Testis (tissue), 3 donors: ENCODE results near the gene SLC6A9. TPM values are rescaled to one million over a fixed set of nuclear protein-coding genes. Genes with fewer than 3 reads are reported as not detected.
A peak's percentile ranks its signal among the peaks of the same experiment; 100 is the strongest.

Experiments
- DNase-seq: peaks from one replicate; pipeline ENCODE4 v3.0.0-alpha.2; 2019
- H3K27ac ChIP-seq, 2 donors: fragments of 200-600 bp; sonication (generic); one replicate each; pipeline ENCODE4 v1.5.1; 2019
- H3K27me3 ChIP-seq: fragments of 200-600 bp; sonication (generic); one replicate; pipeline ENCODE4 v1.5.1; 2019
- H3K36me3 ChIP-seq: fragments of 200-600 bp; sonication (generic); one replicate; pipeline ENCODE4 v1.5.1; 2017; ENCODE audit warnings: low read depth; ENCODE audit errors: missing control alignments
- H3K4me1 ChIP-seq: fragments of 200-600 bp; sonication (generic); one replicate; pipeline ENCODE4 v1.5.1; 2019
- H3K4me3 ChIP-seq, 2 donors: fragments of 200-600 bp; sonication (generic); one replicate each; pipeline ENCODE4 v1.5.1; 2017 to 2019
- H3K9me3 ChIP-seq: fragments of 200-600 bp; sonication (generic); one replicate; pipeline ENCODE4 v1.5.1; 2017
- POLR2A ChIP-seq: fragments of 450-650 bp; IDR thresholded peaks from one replicate; pipeline ENCODE4 v1.6.1; 2017; ENCODE audit warnings: antibody characterized with exemption, mild to moderate bottlenecking, moderate library complexity
- WGBS, 2 donors: methylation state at CpG; one replicate each; pipeline ENCODE4 v1.1.5; 2018; 5-methylcytosine and 5-hydroxymethylcytosine counted together
- intact Hi-C: fragments of 100-400 bp; cut with DNase I; formaldehyde crosslinking; loops from one replicate; pipeline ENCODE4 v1.15.1; 2023; ENCODE audit warnings: low total_unique reads
- polyA plus RNA-seq: library from polyadenylated mRNA; stranded (reverse); fragments of 350-450 nt; fragmentation: Illumina TruSeq; extraction: RNeasy Lipid Tissue Mini Kit (QIAGEN cat#74804); gene quantifications from one replicate; pipeline ENCODE4 v1.2.3, GENCODE V29; 2014; ENCODE audit warnings: low read depth, low replicate concordance; ENCODE audit not compliant: insufficient read depth
- total RNA-seq, 2 donors: library from RNA; depleted of rRNA; stranded (reverse); fragments of >200 nt; gene quantifications; one replicate each; pipeline ENCODE4 v1.2.3, GENCODE V29; 2016
- TF ChIP-seq, protein P1 (sequence below), 3 experiments: fragments of 450-650 bp in 2 of 3; fragments of 200-600 bp in 1 of 3; sonication (generic) in 1 of 3; IDR thresholded peaks; one replicate each; pipeline ENCODE4 v1.5.1; 2016 to 2019; ENCODE audit warnings: antibody characterized with exemption in 3 of 3, mild to moderate bottlenecking in 2 of 3, moderate library complexity in 1 of 3

Gene SLC6A9
- total and polyA plus RNA-seq, 3 donors from 2014 or later, result 1.2 to 2.3 (median 1.7) TPM

DNA sequence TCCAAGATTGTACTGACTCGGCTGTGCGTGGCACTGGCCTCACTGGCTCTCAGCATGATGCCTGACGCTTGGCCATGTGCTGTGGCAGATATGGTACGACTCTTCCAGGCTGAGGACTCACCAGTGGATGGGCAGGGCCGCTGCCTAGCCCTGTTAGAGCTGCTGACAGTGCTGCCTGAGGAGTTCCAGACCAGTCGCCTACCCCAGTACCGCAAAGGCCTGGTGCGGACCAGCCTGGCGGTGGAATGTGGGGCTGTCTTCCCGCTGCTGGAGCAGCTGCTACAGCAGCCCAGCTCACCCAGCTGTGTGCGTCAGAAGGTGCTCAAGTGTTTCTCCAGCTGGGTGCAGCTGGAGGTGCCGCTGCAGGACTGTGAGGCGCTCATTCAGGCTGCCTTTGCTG lies 81.6 kb downstream of the SLC6A9 start:
- Histone ChIP-seq H3K27me3 (no peaks in the 10 kb centered on the region), H3K36me3 (no peaks in the 10 kb centered on the region), H3K9me3 (no peaks in the 10 kb centered on the region), H3K4me1 (peaks cover 21% of the 10 kb centered on the region), H3K27ac (no peak overlapping the region), H3K4me3 (no peak overlapping the region)
- DNase-seq, result no peak
- WGBS, 2 donors, result 82 to 85% methylated on average over 5 to 13 of the region's 13 CpGs
- TF ChIP-seq POLR2A, result no peak
- TF ChIP-seq, protein P1, sequence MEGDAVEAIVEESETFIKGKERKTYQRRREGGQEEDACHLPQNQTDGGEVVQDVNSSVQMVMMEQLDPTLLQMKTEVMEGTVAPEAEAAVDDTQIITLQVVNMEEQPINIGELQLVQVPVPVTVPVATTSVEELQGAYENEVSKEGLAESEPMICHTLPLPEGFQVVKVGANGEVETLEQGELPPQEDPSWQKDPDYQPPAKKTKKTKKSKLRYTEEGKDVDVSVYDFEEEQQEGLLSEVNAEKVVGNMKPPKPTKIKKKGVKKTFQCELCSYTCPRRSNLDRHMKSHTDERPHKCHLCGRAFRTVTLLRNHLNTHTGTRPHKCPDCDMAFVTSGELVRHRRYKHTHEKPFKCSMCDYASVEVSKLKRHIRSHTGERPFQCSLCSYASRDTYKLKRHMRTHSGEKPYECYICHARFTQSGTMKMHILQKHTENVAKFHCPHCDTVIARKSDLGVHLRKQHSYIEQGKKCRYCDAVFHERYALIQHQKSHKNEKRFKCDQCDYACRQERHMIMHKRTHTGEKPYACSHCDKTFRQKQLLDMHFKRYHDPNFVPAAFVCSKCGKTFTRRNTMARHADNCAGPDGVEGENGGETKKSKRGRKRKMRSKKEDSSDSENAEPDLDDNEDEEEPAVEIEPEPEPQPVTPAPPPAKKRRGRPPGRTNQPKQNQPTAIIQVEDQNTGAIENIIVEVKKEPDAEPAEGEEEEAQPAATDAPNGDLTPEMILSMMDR (IDR thresholded peaks at IDR 0.05), result no peak
- intact Hi-C loops, result no loop called here

DNA sequence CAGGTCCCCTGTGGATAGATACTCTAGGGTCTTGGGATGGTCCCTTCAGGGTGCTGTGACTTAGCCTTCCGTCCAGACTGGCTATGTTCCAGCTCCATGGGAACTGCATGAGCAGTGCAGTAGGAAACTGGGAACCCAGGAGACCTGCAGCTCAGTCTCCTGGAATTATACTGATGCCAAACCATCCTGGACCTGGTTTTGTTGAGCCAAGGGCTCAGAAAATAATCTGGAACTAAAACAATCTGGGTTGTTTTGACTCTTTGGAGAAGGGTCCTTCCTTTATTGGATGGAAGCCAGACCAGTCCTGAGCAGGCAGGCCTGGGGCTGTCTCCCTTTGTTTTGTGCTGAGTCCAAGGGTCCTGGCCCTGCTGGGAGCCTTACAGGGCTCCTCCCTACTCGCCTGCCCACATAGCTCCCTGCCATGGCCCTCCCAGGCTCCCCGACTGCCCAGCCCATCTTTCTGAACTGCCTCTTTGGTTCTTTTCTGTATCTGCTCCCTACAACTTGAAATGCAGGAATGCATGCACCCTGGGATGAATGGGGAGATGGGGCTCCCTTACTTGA lies 83.3 kb downstream of the SLC6A9 start:
- peak overlapping the region; percentile 68 to 86 for H3K4me3 ChIP-seq
- no peaks in the 10 kb centered on the region for H3K36me3 ChIP-seq
- H3K9me3 ChIP-seq, result no peaks in the 10 kb centered on the region
- no peaks in the 10 kb centered on the region for H3K27me3 ChIP-seq
- peaks cover 21% of the 10 kb centered on the region for H3K4me1 ChIP-seq
- no peak for DNase-seq
- no peak for TF ChIP-seq POLR2A
- H3K27ac ChIP-seq, result no peak overlapping the region
- intact Hi-C loops, result no loop called here
- WGBS, 2 donors, result 16 to 17% methylated on average over 3 of the region's 3 CpGs

DNA sequence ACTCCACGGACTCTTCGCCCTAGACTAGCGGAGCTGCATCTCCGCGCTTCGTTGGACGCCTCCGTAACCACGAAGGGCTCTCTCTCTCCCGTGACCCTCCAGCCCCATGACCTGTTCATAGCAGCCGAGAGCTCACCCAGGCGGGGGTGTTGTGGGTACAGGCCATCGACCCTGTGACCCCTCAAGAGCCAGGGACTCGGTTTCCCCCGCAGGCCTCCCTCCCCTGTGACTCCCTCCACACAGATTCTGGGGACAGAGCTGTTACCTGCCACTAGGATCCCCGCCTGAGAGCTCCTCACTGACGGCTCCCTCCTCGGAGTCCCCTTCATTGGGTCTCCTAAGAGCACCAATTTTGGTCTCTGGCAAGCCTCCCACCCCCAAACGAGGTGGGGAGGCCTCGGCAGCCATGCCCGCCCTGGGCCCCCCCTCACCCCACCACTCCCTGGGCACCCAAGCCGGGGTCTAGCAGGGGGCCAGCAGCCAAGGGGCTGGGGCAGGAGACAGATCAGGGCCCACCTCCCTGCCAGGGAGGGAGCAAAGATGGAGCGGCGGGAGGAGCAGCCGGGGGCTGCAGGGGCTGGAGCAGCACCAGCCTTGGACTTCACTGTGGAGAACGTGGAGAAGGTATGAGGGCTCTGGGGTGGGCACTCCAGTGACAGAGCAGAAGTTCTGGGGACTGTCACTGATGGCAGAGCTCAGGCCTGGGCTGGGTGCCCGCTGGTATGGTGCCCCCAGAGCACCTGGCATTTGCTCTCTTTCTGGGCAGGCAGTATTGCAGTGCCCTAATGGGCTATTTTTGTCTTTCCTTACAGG lies 84.0 kb downstream of the SLC6A9 start:
- H3K4me3 ChIP-seq, result peak overlapping the region; percentile 68 to 86
- H3K4me1 ChIP-seq, result peaks cover 21% of the 10 kb centered on the region
- intact Hi-C loops, result no loop called here
- peak overlapping the region; percentile 93 for H3K27ac ChIP-seq
- WGBS, 2 donors, result 0 to 4% methylated on average over 8 to 27 of the region's 27 CpGs
- TF ChIP-seq, protein P1 (IDR thresholded peaks at IDR 0.05), result no peak
- TF ChIP-seq POLR2A, result no peak
- no peak for DNase-seq
- H3K9me3 ChIP-seq, result no peaks in the 10 kb centered on the region
- H3K36me3 ChIP-seq, result no peaks in the 10 kb centered on the region
- H3K27me3 ChIP-seq, result no peaks in the 10 kb centered on the region

Other genes with a start within 250 kb of the SLC6A9 start
- 1 to 10 TPM; 1.6 to 5.4 TPM for gene ARTN, start 97.7 kb downstream of the SLC6A9 start, total RNA-seq
- gene ARTN, start 97.7 kb downstream of the SLC6A9 start, polyA plus RNA-seq, result 1.9 TPM
- gene IPO13, start 84.5 kb downstream of the SLC6A9 start, total RNA-seq, result 10 to 100 TPM; 67.3 to 77.0 TPM
- 138 TPM for gene IPO13, start 84.5 kb downstream of the SLC6A9 start, polyA plus RNA-seq
- gene DPH2, start 61.5 kb downstream of the SLC6A9 start, total RNA-seq, result 10 to 100 TPM; 39.4 to 44.7 TPM
- 27.6 TPM for gene DPH2, start 61.5 kb downstream of the SLC6A9 start, polyA plus RNA-seq
- gene ATP6V0B, start 56.5 kb downstream of the SLC6A9 start, total RNA-seq, result 100 to 1,000 TPM; 173 to 222 TPM
- 102 TPM for gene ATP6V0B, start 56.5 kb downstream of the SLC6A9 start, polyA plus RNA-seq
- gene B4GALT2, start 52.3 kb downstream of the SLC6A9 start, total RNA-seq, result 10 to 100 TPM; 40.9 to 65.9 TPM
- 47.7 TPM for gene B4GALT2, start 52.3 kb downstream of the SLC6A9 start, polyA plus RNA-seq
- 10 to 100 TPM; 28.8 to 31.3 TPM for gene CCDC24, start 39.9 kb downstream of the SLC6A9 start, total RNA-seq
- 64.9 TPM for gene CCDC24, start 39.9 kb downstream of the SLC6A9 start, polyA plus RNA-seq
- gene KLF17, start 87.4 kb upstream of the SLC6A9 start, total RNA-seq, result 1 to 10 TPM; 5.2 to 7.6 TPM
- gene KLF17, start 87.4 kb upstream of the SLC6A9 start, polyA plus RNA-seq, result 21.8 TPM
- gene KLF18, start 110.2 kb upstream of the SLC6A9 start, total RNA-seq, result under 1 TPM; 0.39 to 0.81 TPM
- 0.25 TPM for gene KLF18, start 110.2 kb upstream of the SLC6A9 start, polyA plus RNA-seq
- 10 to 100 TPM; 84.2 to 86.6 TPM for gene DMAP1, start 182.0 kb upstream of the SLC6A9 start, total RNA-seq
- gene DMAP1, start 182.0 kb upstream of the SLC6A9 start, polyA plus RNA-seq, result 54.2 TPM